Kidney (tissue), 14 donors: ENCODE data around the gene IFI30. TPM values are rescaled to one million over a fixed set of nuclear protein-coding genes. Genes with fewer than 3 reads are reported as not detected.
A peak's percentile ranks its signal among the peaks of the same experiment; 100 is the strongest.

ENCODE experiments used
- DNase-seq, 5 donors: peaks; one replicate each; pipeline ENCODE4 v3.0.0-alpha.2; 2013 to 2020
- FAIRE-seq: peaks from 2 replicates; lab custom pipeline; 2012; peaks lifted over from hg19 to GRCh38; lab: Jason Lieb, UNC
- H3K27ac ChIP-seq, 2 donors: one replicate each; pipeline ENCODE4 v1.7.0; 2013; ENCODE audit warnings: low read depth in 2 of 2, low read length in 2 of 2, inconsistent platforms in 1 of 2
- H3K27me3 ChIP-seq: one replicate; pipeline ENCODE4 v1.7.1; 2013; ENCODE audit warnings: low read length, inconsistent platforms; ENCODE audit not compliant: control insufficient read depth, insufficient read depth
- H3K36me3 ChIP-seq, 3 donors: one replicate each; pipeline versions ENCODE4 v1.7.0 to v1.7.1; 2013; ENCODE audit warnings: low read length in 3 of 3, control low read depth in 1 of 3, inconsistent platforms in 1 of 3; ENCODE audit not compliant: insufficient read depth in 3 of 3, control insufficient read depth in 2 of 3
- H3K4me1 ChIP-seq, 3 donors: one replicate each; pipeline versions ENCODE4 v1.7.0 to v1.7.1; 2013; ENCODE audit warnings: low read length in 3 of 3, inconsistent platforms in 1 of 3, low read depth in 1 of 3; ENCODE audit not compliant: control insufficient read depth in 2 of 3, insufficient read depth in 2 of 3
- H3K4me3 ChIP-seq, 3 donors: one replicate each; pipeline versions ENCODE4 v1.7.0 to v1.8.1; 2013; ENCODE audit warnings: low read length in 3 of 3, control low read depth in 1 of 3, inconsistent platforms in 1 of 3
- H3K9ac ChIP-seq, 3 donors: one replicate each; pipeline versions ENCODE4 v1.7.0 to v1.7.1; 2013; ENCODE audit warnings: low read length in 3 of 3, control low read depth in 1 of 3, inconsistent platforms in 1 of 3
- H3K9me3 ChIP-seq, 3 donors: one replicate each; pipeline versions ENCODE4 v1.7.0 to v1.7.1; 2013; ENCODE audit warnings: low read length in 3 of 3, control low read depth in 1 of 3, inconsistent platforms in 1 of 3; ENCODE audit not compliant: control insufficient read depth in 2 of 3, insufficient read depth in 1 of 3
- CTCF ChIP-seq: IDR thresholded peaks from 3 replicates; pipeline ENCODE4 v1.5.1; 2012; ENCODE audit warnings: mild to moderate bottlenecking, moderate library complexity, borderline replicate concordance; ENCODE audit not compliant: insufficient read depth; ENCODE audit errors: extremely low read depth
- intact Hi-C: fragments of 100-400 bp; cut with DNase I; formaldehyde crosslinking; loops from one replicate; pipeline ENCODE4 v1.11.1; 2022
- polyA plus RNA-seq: library from polyadenylated mRNA; stranded (reverse); fragments of 350-450 nt; fragmentation: Illumina TruSeq; extraction: RNeasy Lipid Tissue Mini Kit (QIAGEN cat#74804); gene quantifications from one replicate; pipeline ENCODE4 v1.2.3, GENCODE V29; 2014; ENCODE audit warnings: low read depth, low replicate concordance; ENCODE audit not compliant: insufficient read depth
- total RNA-seq: library from RNA; stranded (reverse); fragmentation: NEBNext Ultra II Directional; extraction: Animal tissue kit (Norgen Biotek cat#: 25700); gene quantifications from one replicate; pipeline ENCODE4 v1.2.1, GENCODE V29; 2021
- donor health status: control.
- donor health status: control.
- donor health status: control.
- donor health status: control.
- donor health status: control.
- donor health status: DM: yes; HTN: yes; CAD: no.
- donor health status: Normal renal cell carcinoma (clear cell type).

Gene IFI30
- total and polyA plus RNA-seq, 2 donors from 2014 or later = 109 to 173 TPM

DNA sequence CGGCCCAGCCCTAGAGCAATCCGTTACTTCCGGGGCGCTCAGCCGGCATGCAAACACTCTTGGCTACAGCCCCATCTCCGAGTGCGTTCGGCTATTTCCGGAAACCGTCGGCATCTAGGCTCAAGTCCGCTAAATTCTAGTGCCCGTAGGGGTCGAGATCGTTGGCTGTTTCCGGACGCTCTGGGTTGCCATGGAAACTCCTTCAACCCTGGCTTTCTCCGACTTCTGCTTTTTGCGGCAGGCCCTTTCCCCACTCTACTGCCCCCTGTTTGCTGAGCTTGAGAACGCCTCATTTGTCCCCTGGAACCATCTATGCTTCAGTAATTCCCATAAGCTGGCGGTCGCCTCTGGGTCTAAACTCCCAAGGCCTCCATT lies 21.2 kb upstream of the IFI30 start:
- FAIRE-seq = peak; percentile 85
- Histone ChIP-seq H3K4me3 (peak overlapping the region; percentile 79 to 86 (median 84)), H3K9ac (peak overlapping the region; percentile 66 to 90 (median 78)), H3K9me3 (no peaks in the 10 kb centered on the region), H3K27me3 (no peaks in the 10 kb centered on the region), H3K4me1 (peaks cover 0 to 31% (median 15%) of the 10 kb centered on the region in 3 donors), H3K27ac (peak overlapping the region; percentile 93 to 95), H3K36me3 (peaks cover 0 to 4% (median 0%) of the 10 kb centered on the region in 3 donors)
- peak; percentile 98 to 99 (median 99) for DNase-seq
- intact Hi-C loops = no loop called here
- TF ChIP-seq CTCF = peak; percentile 40

GRCh38 chr19:18152817-18153555 lies 20.6 kb upstream of the IFI30 start, which contains the start of gene PIK3R2:
Gene PIK3R2 (plus strand): TSS chr19:18153163. CDS start chr19:18155880, 2,717 bp downstream.
- intact Hi-C loops = no loop called here
- peaks cover 0 to 33% (median 16%) of the 10 kb centered on the region in 3 donors for H3K4me1 ChIP-seq
- no peak for TF ChIP-seq CTCF
- H3K9me3 ChIP-seq = no peaks in the 10 kb centered on the region
- peak within 1 kb of the TSS; percentile 66 to 90 (median 90) for H3K9ac ChIP-seq
- H3K36me3 ChIP-seq = peaks cover 0 to 4% (median 0%) of the 10 kb centered on the region in 3 donors
- FAIRE-seq = peak; percentile 70
- peak within 1 kb of the TSS; percentile 93 to 95 for H3K27ac ChIP-seq
- DNase-seq = peak; percentile 100
- peak within 1 kb of the TSS; percentile 79 to 86 (median 84) for H3K4me3 ChIP-seq
- no peaks in the 10 kb centered on the region for H3K27me3 ChIP-seq

DNA sequence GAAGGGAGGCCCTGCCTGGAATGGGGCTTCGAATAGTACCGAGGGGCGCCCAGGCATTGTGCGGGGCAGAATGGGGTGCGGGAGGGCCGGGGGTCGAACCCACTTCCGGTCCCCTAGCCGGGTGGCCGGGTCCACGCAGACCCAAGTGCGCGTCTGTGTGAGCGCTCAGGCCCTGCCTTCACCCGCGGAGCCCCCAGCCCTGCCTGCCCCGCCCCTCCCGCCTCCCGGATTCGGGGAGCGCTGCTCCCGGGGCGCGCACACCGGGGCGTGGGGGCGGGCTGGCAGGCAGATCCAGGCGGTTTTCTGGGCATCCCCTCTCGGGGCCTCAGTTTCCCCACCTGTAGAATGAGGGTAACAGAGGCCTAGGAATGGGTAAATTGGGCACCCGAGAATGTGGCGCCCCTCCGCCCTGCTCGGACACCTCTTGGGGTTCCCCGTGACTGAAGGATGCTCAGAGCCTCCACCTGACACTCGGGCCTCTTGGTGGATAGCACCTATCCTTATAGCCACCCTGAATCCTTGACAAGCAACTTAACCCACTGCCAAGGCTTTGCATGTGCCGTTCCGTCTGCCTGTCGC lies 20.0 kb upstream of the IFI30 start:
- FAIRE-seq = no peak
- peak overlapping the region; percentile 2 to 90 (median 41) for H3K9ac ChIP-seq

More for the DNA sequence above, 20.0 kb upstream of the IFI30 start:
- Histone ChIP-seq H3K27ac (peak overlapping the region; percentile 80 to 87), H3K9me3 (no peaks in the 10 kb centered on the region), H3K4me3 (peak overlapping the region; percentile 63 to 86 (median 63)), H3K4me1 (peaks cover 0 to 33% (median 16%) of the 10 kb centered on the region in 3 donors), H3K27me3 (no peaks in the 10 kb centered on the region), H3K36me3 (peaks cover 0 to 4% (median 0%) of the 10 kb centered on the region in 3 donors)
- TF ChIP-seq CTCF = no peak
- DNase-seq = peak in 2 of 5 donors; percentile 48 to 88
- intact Hi-C loops = no loop called here
